Neural progenitor cell (in vitro differentiated cells): Measurements from ENCODE around the gene CAPZB.

Source experiments
- CTCF ChIP-seq: fragments of 200-600 bp; sonication (generic); IDR thresholded peaks from 2 replicates; pipeline ENCODE4 v1.5.1; 2017; ENCODE audit warnings: antibody characterized with exemption, mild to moderate bottlenecking
- EZH2 ChIP-seq: fragments of 200-600 bp; sonication (generic); IDR thresholded peaks from 2 replicates; pipeline ENCODE4 v1.6.1; 2017; ENCODE audit warnings: antibody characterized with exemption, mild to moderate bottlenecking, moderate library complexity

- TF ChIP-seq CTCF = peak; percentile 30
- no peak for TF ChIP-seq EZH2
These were observed 39.7 kb downstream of the CAPZB start for GRCh38 chr1:19445417-19446342.
